HCT116 (cell line): ENCODE measurements around the gene GSG1L.

Source experiments
- EZH2 ChIP-seq: fragments of 200-600 bp; sonication (generic); IDR thresholded peaks from 2 replicates; pipeline ENCODE4 v1.6.1; 2017; ENCODE audit warnings: antibody characterized with exemption, mixed run types
- SIN3A ChIP-seq: IDR thresholded peaks from 2 replicates; pipeline ENCODE4 v1.6.1; 2012; ENCODE audit warnings: low read depth
- YY1 ChIP-seq: IDR thresholded peaks from 2 replicates; pipeline ENCODE4 v1.6.1; 2011; ENCODE audit warnings: low read length, low read depth, moderate library complexity, mild to moderate bottlenecking; ENCODE audit not compliant: insufficient replicate concordance; ENCODE audit errors: extremely low read depth
- ZNF274 ChIP-seq: fragments of 200-500 bp; sonication (Bioruptor generic); IDR thresholded peaks from 2 replicates; pipeline ENCODE4 v1.6.1; 2014; ENCODE audit warnings: mild to moderate bottlenecking, low read depth, low read length, inconsistent platforms

- TF ChIP-seq YY1 (no peak), EZH2 (no peak), SIN3A (no peak), ZNF274 (no peak)
These were observed 8.6 kb upstream of the GSG1L start for GRCh38 chr16:28072087-28072486.
